ENCODE results near the gene MEF2C.

MEF2C gene

GRCh38 chr5:88688984-88689667, 193.9 kb downstream of the MEF2C start:
- no peak for DNase-seq (ENCODE audit: low spot score)

- no peak for DNase-seq (ENCODE audit: low spot score)
Observed at GRCh38 chr5:88688156-88688983, 194.6 kb downstream of the MEF2C start.

- DNase-seq (ENCODE audit: low spot score) = no peak
Observed at GRCh38 chr5:88687373-88687911, 195.5 kb downstream of the MEF2C start.

GRCh38 chr5:88686726-88687125, 196.3 kb downstream of the MEF2C start:
- no peak for DNase-seq (ENCODE audit: low spot score)

GRCh38 chr5:88685591-88686541, 197.1 kb downstream of the MEF2C start:
- DNase-seq (ENCODE audit: low spot score) = no peak

- DNase-seq (ENCODE audit: low spot score) = no peak
Observed at GRCh38 chr5:88683506-88684135, 199.4 kb downstream of the MEF2C start.

- no peak for DNase-seq (ENCODE audit: low spot score)
Observed at GRCh38 chr5:88682881-88683361, 200.1 kb downstream of the MEF2C start.

- no peak for DNase-seq (ENCODE audit: low spot score)
Observed at GRCh38 chr5:88682131-88682530, 200.9 kb downstream of the MEF2C start.

- DNase-seq (ENCODE audit: low spot score) = no peak
Observed at GRCh38 chr5:88681211-88681803, 201.7 kb downstream of the MEF2C start.

GRCh38 chr5:88680253-88681132, 202.5 kb downstream of the MEF2C start:
- DNase-seq (ENCODE audit: low spot score) = peak; percentile 86

- no peak for DNase-seq (ENCODE audit: low spot score)
Observed at GRCh38 chr5:88679638-88680037, 203.3 kb downstream of the MEF2C start.

GRCh38 chr5:88678770-88679381, 204.1 kb downstream of the MEF2C start:
- DNase-seq (ENCODE audit: low spot score) = no peak

GRCh38 chr5:88677943-88678769, 204.8 kb downstream of the MEF2C start:
- no peak for DNase-seq (ENCODE audit: low spot score)

GRCh38 chr5:88677376-88677895, 205.5 kb downstream of the MEF2C start:
- DNase-seq (ENCODE audit: low spot score) = no peak

GRCh38 chr5:88676637-88677375, 206.2 kb downstream of the MEF2C start:
- no peak for DNase-seq (ENCODE audit: low spot score)

- no peak for DNase-seq (ENCODE audit: low spot score)
Observed at GRCh38 chr5:88675708-88676636, 207.0 kb downstream of the MEF2C start.
